Fibroblast of gingiva (primary cell): ENCODE results near the gene LAIR1.
"Not testable (repeated sequence)": the region's sequence is repeated elsewhere in the genome, so short reads cannot be mapped to it uniquely, and the experiment has no call there.

Source experiments
- DNase-seq: peaks from one replicate; pipeline ENCODE4 v3.0.0-alpha.2; 2011; ENCODE audit warnings: low read depth

The LAIR1 gene

DNA sequence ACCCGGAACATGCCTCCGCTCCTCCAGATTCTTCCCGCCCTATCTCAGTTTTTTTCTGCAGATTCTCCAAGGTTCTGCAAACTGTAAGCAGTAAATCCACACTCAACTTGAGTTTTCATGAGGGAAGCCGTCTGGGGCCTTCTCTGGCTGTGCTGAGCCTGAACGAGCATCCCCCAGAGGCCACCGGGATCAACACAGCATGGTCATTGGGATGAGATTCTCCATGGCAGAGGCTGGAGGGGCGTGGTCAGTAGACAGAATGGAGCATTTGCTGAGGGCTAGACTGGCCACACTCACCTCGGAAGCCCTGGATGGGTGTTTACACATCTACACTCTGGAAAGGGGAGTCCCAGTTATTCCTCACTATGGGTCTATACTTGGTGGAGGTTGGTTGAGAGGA is 23.4 kb downstream of the LAIR1 start:
- DNase-seq: no peak

DNA sequence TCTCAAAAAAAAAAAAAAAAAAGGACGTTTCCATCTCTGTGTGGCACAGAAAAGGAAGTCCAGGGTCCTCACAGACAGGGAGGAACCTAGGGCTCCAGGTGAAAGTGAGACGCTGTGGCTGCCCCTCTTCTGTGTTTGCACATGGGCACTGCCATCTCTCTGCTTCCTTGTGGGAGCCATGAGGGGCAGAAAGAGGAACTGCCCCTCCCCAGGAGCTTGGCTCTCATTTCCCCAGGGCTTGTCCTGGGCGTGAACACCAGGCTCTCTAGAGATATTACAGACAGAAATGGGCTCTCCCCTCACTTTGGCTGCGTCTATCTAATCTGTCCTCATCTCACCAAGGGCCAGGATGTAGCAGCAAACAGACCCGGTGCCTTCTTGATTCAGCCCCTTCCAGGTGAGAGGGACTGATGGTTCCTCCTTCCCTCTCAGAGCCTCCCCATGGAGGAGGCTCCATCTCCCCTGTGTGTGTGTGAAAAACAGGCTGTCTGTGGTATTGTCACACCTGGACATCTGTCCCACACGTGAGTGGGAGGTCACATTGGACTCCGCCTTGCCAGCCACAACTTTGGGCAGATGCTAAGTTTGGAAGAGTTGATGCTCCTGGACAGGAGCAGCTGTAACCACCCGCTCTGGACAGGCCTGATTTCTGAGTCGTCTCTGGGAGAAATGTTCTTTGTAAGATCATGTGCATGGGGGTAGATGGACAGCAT is 24.9 kb downstream of the LAIR1 start:
- DNase-seq: no peak

DNA sequence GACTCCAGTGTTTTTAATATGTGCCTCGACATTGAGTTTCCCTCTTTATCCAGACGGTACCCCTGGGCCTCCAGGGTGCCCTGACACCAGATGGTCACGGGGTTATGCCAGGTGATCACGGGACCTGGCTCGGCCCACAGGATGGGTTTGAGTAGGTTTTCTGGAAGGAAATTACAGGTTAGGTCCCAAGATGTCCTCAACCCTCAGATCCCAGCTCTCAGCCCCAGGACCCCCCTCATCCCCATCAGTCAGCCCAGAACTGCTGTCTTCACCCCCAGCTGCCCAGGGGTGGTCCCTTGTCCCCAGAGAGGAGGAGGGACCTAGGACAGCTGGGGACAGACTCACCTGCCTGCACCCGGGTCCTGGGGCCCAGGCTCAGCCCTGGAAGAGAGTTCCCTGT is 26.2 kb downstream of the LAIR1 start:
- DNase-seq: no peak

DNA sequence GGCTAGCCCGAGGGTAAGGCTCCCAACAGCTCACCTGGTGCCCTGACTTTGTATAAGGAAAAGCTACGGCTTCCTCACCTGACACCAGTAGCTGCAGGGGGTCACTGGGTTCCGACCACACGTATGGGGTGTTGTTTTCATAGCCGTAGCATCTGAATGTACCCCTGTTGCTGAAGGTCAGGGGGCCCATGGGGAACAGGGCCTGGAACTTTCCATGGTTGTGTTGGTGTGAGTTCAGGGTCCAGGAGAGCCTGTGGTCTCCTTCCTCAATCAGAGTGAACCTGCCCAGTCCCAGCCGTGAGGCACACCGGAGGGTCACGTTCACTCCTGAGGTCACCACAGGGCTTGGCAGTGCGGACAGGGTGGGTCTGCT is 26.9 kb downstream of the LAIR1 start:
- no peak for DNase-seq

DNA sequence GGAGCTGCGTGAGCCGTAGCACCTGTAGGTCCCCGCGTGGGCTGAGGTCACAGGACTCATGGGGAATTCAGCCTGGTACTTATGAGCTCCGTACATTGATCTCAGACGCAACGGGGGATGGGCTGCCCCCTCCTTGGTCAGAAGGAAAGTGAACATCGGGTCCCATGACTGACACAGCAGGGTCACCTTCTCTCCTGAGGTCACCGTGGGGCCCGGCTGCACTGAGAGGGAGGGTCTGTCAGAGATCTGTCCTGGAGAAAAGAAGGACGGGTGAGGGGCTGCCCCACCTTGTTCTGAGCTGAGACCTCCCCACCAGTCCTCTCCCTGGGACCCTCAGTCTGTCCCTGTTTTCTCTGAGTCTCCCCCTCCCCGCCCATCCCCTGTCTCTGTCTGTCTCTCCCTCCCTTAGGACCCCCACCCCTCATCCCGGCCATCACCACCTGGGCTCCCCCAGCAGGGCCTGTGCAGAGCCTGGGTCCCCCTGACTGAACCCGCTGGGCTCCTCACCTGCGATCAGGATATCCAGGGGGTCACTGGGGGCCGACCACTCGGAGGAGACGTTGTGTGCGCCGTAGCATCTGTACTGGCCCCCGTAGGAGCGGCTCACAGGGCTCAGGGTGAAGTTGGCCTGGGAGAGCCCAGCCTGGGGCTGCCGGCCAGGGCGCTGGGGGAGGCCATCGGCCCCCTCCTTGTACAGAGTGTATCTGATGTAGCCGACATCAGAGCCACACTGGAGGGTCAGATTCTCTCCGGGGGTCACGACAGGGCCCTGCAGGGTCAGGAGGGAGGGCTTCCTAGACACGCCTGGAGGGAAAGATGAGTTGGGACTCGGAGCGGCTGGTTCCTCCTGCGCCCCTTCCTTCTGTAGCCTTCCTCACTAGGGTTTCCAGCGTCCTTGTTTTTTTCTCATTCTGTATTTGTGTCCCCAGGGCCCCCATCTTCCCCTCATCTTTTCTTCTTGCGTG is 27.6 kb downstream of the LAIR1 start:
- no peak for DNase-seq

DNA sequence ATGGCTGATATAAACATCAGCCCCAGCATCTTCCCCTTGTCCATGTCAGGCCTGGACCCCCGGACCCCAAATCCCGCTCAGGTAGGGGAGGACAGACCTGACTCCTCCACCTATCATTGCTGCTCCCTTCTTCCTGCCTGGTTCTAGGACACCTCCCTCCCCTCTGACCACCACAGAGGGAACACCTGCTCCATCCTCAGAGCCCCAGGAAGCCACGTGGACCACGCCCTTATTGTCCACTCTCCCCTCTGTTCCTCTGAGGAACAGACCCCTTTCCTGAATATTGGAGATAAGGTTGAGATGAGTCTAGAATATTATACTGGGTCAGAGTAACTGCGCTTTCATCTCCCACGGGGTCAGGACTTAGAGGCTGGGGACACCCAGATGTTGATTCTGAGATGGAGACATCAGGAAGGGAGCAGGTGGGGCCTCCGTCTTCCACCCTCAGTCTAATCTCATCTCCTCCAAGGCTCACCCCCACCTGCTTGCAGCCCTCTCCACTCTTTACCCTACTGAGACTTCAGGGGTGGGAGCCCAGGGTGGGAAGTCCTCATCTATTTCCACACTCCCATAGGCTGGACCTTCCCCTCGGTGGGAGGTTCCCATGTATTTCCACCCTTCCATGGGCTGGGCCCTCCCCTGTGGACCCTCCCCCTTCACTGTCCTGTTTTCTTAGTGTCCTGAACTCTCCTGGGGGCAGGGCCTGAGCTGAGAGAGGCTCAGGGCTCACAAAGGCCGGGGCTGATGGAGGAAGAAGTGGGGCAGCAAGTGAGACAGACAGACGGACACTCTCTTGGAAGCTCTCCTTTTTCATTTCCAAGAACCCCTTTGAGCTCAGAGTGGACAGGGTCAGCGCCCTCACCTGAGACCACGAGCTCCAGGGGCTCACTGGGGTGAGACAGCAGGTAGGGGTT is 28.5 kb downstream of the LAIR1 start:
- no peak for DNase-seq

DNA sequence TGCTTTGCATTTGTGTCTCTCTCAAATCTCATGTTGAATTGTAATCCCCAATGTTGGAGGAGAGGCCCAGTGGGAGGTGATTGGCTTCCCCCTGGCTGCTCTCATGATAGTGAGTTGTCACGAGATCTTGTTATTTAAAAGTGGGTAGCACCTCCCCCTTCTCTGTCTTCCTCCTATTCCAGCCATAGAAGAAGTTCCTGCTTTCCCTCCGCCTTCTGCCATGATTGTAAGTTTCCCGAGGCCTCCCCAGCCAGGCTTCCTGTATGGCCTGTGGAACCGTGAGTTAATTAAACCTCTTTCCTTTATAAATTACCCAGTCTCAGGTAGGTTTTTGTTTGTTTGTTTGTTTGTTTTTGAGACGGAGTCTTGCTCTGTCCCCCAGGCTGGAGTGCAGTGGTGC is 29.6 kb downstream of the LAIR1 start:
- no peak for DNase-seq

DNA sequence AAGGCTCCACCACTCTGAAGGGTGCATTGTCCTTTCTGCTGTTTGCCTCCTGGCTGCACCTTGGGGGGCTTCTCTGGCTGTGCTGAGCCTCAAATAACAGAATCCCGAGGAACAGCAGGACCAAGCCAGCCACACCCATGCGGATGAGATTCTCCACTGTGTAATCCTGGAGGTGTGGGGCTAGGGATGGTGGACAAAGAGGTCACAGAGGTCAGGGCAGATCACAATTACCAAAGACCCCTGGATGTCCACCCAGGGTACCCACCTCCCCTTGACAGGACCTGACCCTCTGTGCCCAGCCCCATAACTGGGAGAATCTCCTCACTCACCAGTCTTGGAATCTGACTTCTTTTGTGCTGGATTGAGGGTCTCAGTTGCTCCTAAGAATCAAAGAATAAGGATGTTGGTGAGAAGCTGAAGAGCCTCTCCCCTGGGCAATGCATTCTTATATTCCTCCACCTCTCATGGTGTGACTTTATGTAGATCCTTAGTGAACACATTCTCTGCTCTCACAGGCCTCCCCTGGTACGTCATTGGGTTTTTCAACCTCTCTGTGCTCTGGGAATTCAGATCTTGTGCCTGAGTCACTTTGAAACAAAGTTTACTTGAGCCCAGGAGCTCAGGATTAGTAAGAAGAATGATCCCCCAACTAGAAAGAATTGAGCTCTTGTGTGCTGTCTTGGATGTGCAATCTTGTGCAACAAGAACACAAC is 31.0 kb downstream of the LAIR1 start:
- no peak for DNase-seq

DNA sequence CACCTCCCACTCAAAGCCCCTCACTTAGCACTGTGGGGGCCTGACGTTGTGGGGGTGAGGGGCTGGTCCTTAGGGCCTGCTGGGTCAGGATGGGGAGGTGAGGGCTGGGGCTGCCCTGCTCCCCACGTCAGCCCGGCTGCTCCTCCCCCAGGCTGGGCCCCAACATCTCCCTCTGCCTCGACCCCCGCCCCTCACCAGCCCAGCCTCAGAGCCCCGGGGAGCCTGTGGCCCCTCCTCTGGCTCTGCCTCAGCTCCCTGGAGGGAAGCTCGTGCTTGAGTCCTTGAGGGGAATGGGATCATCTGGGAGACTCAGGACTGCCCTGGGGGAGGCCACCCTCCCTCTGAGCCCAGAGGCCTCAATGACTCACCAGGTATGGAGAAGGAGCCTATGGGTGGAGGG is 32.6 kb downstream of the LAIR1 start:
- DNase-seq: no peak

DNA sequence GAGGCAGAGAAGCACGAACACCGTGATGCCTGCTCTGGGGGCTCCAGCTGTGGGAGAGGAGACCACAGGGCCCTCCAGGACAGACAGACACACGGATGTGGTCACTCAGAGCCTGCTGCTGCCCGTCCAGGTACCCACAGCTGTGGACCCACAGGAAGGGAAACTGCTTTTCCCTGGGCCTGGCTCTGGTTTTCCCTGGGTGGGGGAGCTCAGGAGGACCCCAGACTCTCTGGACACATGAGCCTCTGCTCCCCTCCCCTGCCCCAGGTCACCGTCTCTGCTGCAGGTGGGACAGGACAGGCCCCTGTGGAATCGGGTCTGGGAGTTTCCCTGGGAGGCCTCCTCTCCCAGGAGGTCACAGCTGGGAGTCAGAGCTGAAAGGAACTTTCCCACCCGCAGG is 33.1 kb downstream of the LAIR1 start:
- no peak for DNase-seq

DNA sequence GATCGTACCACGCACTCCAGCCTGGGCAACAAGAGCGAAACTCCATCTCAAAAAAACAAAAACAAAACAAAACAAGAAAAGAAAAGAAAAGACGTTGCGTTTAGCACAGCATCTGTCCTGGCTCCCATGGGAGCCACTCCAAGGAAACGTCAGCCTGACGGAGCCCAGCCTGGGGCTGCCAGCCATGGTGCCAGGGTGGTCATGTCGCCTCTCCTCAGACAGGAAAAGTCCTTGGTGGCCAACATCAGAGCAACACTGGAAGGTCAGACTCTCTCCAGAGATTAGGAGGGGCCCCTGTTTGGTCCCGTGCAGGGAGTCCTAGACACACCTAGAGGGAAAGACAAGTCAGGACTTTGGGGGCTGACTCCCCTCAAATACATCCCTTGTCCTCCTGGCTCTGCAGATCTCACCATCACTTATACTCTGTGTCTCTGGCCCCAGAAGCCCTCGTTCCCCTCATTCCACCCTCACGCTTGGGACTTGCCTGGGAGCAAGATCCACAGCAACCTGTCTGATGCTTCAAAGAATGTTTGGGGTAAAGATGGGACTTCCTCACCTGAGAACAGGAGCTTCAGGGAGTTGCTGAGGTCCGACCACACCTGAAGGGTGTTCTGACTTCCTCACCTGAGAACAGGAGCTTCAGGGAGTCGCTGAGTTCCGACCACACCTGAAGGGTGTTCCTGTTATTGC is 35.1 kb downstream of the LAIR1 start:
- no peak for DNase-seq

DNA sequence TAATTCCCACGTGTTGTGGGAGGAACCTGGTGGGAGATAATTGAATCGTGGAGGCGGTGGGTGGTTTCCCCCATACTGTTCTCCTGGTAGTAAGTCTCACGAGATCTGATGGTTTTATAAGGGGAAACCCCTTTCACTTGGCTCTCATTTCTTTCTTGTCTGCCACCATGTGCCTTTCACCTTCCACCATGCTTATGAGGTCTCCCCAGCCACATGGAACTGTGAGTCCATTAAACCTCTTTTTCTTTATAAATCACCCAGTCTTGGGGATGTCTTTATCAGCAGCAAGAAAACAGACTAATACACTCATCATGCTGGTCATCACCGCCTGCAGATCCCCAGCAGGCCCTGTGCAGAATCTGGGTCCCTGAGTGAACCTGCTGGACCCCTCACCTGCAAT is 36.0 kb downstream of the LAIR1 start:
- DNase-seq: not testable (repeated sequence)

DNA sequence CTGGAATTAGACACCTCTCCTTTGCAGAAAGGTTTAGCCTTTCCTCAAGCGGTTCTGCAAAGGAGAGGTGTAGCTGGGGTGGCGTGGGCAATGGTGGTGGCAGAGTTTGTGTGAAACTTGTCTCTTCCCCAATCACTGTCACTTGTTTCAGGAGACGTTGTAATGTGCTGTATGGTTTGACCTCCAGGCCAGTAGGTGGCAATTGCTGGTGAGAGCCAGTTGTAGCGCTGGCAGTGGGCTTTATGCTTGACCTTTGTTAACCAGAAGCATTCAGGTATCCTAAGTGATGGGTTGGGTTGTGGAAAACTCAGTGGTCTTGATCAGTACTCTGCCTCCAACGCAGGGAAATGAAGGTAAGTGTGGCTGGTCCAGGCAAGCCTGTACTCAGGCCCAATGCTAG is 39.1 kb downstream of the LAIR1 start:
- no peak for DNase-seq

DNA sequence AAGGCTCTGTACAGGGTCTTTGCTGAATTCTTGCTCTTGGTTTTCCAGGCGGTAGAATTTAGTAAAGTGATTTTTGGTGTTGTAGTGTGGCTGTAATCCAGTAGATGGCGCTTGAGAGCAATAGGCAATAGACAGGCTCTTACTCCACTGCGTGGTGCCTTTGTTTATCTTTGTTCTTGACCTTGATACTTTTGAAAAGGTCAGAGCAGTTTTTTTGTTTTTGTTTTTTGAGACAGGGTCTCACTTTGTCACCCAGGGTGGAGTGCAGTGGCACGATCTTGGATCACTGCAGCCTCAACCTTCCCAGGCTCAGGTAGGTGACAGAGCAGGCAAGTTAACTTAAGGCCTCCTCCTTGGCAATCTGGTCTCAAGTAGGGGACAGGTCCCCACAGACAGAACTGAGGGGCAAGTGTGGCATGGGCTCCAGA is 39.5 kb downstream of the LAIR1 start:
- peak; percentile 10 for DNase-seq

DNA sequence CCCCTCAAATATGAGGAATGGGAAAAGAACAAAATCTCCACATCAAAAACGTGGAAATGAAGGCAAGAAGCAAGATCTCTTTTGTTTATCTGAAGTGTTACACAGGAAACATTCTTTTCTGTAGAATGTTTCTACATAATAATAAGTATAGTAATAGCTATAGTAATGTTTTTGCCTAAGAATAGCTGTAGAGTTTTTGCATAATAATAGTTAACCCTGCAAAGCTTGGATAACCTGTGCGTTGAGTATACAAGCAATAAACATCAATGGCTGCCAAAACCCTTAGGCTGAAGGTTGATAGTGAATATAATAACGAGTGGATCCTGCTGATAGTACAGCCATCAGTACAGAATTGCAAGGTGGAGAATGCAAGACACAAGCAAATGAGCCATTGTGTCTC is 40.7 kb downstream of the LAIR1 start:
- no peak for DNase-seq

DNA sequence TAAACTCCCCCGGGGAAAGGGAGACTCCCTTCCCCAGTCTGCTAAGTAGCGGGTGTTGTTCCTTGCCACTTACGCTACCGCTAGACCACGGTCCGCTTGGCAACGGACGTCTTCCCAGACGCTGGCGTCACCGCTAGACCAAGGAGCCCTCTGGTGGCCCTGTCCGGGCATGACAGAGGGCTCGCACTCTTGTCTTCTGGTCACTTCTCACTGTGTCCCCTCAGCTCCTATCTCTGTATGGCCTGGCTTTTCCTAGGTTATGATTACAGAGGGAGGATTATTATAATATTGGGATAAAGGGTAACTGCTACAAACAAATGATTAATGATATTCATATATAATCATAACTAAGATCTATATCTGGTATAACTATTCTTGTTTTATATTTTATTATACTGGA is 41.8 kb downstream of the LAIR1 start:
- not testable (repeated sequence) for DNase-seq

DNA sequence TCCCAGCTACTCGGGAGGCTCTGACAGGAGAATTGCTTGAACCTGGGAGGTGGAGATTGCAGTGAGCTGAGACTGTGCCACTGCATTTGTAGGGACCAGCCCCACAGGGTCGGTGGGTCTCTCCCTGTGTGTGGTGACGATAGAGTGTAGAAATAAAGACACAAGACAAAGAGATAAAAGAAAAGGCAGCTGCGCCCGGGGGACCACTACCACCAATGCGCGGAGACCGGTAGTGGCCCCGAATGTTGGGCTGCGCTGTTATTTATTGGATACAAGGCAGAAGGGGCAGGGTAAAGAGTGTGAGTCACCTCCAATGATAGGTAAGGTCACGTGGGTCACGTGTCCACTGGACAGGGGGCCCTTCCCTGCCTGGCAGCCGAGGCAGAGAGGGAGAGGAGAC is 42.4 kb downstream of the LAIR1 start:
- not testable (repeated sequence) for DNase-seq

DNA sequence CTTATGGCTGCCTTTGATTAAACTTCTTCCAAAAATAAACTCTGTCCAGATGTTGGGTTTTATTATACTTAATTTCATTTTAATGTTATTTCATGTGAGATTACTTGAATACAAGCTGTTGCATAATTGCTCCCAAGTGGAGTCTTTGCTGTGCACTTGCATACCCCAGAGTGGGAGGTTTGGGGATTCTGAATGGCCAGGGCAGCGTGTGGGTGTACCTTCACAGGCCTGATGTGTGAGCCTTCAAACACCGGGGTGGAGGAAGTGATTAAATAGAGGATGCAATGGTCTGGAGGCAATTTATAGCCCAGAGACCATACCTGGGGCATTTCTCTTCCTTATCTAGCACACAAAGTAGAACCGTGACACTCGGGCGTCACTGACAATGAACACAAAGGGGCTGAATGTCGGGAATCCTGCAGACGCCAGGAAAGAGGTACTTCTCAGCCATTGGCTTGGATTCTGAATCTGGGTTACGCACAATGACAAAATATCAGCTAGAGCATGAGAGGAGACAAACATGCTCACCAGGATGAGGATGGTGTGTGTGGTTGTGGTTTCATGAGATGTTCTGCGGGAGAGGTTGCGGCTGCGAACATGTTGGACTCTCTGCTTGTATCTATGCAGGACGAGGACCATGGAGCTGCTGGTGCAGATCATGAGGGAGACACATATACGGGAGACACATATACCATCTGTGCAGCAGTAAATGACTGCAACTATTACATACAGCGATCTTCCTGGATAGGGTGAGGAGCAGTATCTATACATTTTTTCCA is 44.6 kb downstream of the LAIR1 start:
- no peak for DNase-seq

DNA sequence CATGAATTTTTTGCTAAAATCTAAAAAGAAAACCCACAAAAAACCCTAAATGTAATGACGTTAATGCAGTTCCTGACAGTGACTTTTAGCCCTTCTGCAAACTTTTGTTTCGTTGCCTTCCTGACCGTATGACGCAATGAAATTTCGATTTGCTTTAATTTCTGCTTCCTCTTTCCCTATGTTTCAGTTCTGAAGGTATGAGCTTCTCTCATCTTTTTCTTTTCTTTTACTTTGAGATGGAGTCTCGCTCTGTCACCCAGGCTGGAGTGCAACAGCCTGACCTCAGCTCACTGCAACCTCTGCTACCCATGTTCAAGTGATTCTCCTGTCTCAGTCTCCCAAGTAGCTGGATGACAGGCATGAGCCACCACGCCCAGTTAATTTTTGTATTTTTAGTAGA is 45.7 kb downstream of the LAIR1 start:
- no peak for DNase-seq

DNA sequence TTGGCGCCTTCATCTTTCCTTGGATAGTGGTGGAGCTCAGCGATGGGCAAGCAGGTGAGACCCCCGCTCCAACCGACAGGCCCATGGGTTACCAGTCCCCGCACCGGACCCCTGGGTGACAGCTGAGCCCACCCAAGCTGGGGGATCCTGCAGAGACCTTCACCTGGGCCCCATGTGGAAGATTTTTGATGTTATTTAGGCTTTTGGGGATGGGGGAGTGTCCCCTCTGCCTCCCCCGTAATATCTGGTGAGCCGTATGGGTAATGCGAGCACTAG is 46.8 kb downstream of the LAIR1 start:
- no peak for DNase-seq
